ENCODE results near the gene SLC25A21.
A peak's percentile ranks its signal among the peaks of the same experiment; 100 is the strongest.

The SLC25A21 gene

DNA sequence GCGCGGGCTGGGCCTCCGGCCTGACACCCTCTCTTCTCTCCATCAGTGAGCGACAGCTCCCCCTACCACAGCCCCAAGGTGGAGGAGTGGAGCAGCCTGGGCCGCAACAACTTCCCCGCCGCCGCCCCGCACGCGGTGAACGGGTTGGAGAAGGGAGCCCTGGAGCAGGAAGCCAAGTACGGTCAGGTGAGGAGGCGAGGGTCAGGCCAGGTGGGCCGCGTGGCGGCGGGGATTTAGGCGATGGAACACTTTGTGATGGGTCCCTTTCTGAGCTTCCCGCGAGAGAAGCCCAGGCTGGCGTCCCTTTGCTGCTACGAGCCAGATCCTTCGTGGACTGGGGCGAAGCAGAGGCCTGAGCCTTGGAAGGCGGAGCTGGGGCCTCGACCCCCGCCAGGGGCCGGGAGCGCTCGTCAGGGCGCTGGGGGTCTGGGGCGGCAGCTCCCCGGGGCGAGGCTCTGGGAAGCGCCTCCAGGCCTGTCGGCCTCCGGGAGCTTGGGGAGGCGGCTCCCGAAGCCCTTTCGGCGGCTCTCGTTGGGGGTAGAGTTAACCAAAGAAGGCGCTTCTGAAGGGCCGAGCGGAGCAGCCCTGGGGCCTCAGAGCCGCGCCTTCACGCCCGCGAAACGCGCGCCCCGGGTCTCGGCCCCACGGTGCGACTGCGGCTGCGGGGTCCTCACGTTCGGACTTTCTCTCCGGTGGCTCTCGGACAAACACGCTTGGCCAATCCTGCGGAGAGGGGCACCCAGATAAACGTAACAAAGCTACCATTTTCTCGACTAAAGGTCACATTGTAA lies 505.8 kb downstream of the SLC25A21 start:
- CTCF ChIA-PET, result no interaction called here
- TF ChIP-seq ZNF202 (tag by site-specific recombination; IDR thresholded peaks at IDR 0.05; ENCODE audit: borderline replicate concordance), result peak; percentile 87
- TF ChIP-seq, protein P1, sequence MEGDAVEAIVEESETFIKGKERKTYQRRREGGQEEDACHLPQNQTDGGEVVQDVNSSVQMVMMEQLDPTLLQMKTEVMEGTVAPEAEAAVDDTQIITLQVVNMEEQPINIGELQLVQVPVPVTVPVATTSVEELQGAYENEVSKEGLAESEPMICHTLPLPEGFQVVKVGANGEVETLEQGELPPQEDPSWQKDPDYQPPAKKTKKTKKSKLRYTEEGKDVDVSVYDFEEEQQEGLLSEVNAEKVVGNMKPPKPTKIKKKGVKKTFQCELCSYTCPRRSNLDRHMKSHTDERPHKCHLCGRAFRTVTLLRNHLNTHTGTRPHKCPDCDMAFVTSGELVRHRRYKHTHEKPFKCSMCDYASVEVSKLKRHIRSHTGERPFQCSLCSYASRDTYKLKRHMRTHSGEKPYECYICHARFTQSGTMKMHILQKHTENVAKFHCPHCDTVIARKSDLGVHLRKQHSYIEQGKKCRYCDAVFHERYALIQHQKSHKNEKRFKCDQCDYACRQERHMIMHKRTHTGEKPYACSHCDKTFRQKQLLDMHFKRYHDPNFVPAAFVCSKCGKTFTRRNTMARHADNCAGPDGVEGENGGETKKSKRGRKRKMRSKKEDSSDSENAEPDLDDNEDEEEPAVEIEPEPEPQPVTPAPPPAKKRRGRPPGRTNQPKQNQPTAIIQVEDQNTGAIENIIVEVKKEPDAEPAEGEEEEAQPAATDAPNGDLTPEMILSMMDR (tag by site-specific recombination; IDR thresholded peaks at IDR 0.05), result no peak
- Histone ChIP-seq H3K36me3 (ENCODE audit: control insufficient read depth in 2 of 2, insufficient read depth in 1 of 2, low read length in 2 of 2) (peaks cover 15 to 29% of the 10 kb centered on the region in 2 experiments), H3K4me3 (ENCODE audit: low read depth, low read length) (no peak overlapping the region), H3K4me1 (ENCODE audit: control insufficient read depth, insufficient read depth, low read length) (peaks cover 19% of the 10 kb centered on the region), H3K27ac (ENCODE audit: extremely low read depth, low read depth, low read length) (no peak overlapping the region), H3K9me3 (ENCODE audit: control insufficient read depth, insufficient read depth, low read depth, low read length) (no peaks in the 10 kb centered on the region)
- POLR2A ChIA-PET, result no interaction called here

DNA sequence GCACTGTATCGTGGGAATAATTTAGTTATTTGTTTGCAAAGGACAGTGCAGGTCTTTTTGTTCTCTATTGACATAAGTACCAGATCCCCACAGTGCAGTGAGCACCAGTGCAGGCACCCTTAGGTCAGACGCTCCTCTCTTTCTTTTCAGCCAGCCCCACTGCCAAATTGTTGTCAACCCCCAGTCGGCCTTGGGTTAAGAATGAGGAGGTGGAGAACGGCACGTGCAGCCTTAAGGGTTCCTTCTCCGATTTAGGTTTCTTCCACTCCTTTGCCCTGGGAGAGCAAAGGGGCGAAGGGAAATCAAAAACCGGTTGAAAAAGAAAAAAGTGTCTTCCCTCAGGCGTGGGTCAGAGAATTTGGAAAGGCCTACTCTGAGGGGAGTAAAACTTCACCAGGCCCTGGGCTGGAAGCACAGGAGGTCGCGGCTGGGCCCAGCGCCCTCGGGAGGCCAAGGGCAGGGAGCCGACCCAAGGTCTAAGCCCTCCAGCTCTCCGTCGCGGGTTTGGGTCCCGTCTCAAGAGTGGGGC lies 506.5 kb downstream of the SLC25A21 start:
- TF ChIP-seq, protein P2, sequence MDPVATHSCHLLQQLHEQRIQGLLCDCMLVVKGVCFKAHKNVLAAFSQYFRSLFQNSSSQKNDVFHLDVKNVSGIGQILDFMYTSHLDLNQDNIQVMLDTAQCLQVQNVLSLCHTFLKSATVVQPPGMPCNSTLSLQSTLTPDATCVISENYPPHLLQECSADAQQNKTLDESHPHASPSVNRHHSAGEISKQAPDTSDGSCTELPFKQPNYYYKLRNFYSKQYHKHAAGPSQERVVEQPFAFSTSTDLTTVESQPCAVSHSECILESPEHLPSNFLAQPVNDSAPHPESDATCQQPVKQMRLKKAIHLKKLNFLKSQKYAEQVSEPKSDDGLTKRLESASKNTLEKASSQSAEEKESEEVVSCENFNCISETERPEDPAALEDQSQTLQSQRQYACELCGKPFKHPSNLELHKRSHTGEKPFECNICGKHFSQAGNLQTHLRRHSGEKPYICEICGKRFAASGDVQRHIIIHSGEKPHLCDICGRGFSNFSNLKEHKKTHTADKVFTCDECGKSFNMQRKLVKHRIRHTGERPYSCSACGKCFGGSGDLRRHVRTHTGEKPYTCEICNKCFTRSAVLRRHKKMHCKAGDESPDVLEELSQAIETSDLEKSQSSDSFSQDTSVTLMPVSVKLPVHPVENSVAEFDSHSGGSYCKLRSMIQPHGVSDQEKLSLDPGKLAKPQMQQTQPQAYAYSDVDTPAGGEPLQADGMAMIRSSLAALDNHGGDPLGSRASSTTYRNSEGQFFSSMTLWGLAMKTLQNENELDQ (tag by site-specific recombination; IDR thresholded peaks at IDR 0.05; ENCODE audit: low read depth), result no peak
- TF ChIP-seq SCRT2 (tag by site-specific recombination; IDR thresholded peaks at IDR 0.05) (no peak), ZNF791 (tag by site-specific recombination; IDR thresholded peaks at IDR 0.05) (no peak), ZNF416 (tag by site-specific recombination; IDR thresholded peaks at IDR 0.05) (no peak), OSR2 (tag by site-specific recombination; IDR thresholded peaks at IDR 0.05) (no peak), SP3 (tag by site-specific recombination; IDR thresholded peaks at IDR 0.05) (no peak), ZNF843 (tag by site-specific recombination; IDR thresholded peaks at IDR 0.05) (no peak), ZNF501 (tag by site-specific recombination; IDR thresholded peaks at IDR 0.05) (no peak), ZIC2 (tag by site-specific recombination; IDR thresholded peaks at IDR 0.05) (no peak)
- TF ChIP-seq, protein P3, sequence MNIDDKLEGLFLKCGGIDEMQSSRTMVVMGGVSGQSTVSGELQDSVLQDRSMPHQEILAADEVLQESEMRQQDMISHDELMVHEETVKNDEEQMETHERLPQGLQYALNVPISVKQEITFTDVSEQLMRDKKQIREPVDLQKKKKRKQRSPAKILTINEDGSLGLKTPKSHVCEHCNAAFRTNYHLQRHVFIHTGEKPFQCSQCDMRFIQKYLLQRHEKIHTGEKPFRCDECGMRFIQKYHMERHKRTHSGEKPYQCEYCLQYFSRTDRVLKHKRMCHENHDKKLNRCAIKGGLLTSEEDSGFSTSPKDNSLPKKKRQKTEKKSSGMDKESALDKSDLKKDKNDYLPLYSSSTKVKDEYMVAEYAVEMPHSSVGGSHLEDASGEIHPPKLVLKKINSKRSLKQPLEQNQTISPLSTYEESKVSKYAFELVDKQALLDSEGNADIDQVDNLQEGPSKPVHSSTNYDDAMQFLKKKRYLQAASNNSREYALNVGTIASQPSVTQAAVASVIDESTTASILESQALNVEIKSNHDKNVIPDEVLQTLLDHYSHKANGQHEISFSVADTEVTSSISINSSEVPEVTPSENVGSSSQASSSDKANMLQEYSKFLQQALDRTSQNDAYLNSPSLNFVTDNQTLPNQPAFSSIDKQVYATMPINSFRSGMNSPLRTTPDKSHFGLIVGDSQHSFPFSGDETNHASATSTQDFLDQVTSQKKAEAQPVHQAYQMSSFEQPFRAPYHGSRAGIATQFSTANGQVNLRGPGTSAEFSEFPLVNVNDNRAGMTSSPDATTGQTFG (tag by site-specific recombination; IDR thresholded peaks at IDR 0.05; ENCODE audit: borderline replicate concordance), result no peak
- TF ChIP-seq, protein P4, sequence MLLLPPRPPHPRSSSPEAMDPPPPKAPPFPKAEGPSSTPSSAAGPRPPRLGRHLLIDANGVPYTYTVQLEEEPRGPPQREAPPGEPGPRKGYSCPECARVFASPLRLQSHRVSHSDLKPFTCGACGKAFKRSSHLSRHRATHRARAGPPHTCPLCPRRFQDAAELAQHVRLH (tag by site-specific recombination; IDR thresholded peaks at IDR 0.05), result no peak
- H3K4me3 ChIP-seq (ENCODE audit: low read depth, low read length), result no peak overlapping the region
- peaks cover 19% of the 10 kb centered on the region for H3K4me1 ChIP-seq (ENCODE audit: control insufficient read depth, insufficient read depth, low read length)
- H3K9me3 ChIP-seq (ENCODE audit: control insufficient read depth, insufficient read depth, low read depth, low read length), result no peaks in the 10 kb centered on the region
- CTCF ChIA-PET, result no interaction called here
- POLR2A ChIA-PET, result no interaction called here
- no peak overlapping the region for H3K27ac ChIP-seq (ENCODE audit: extremely low read depth, low read depth, low read length)
- peaks cover 15 to 29% of the 10 kb centered on the region in 2 experiments for H3K36me3 ChIP-seq (ENCODE audit: control insufficient read depth in 2 of 2, insufficient read depth in 1 of 2, low read length in 2 of 2)
